Mucosa of gallbladder (tissue), 1 donor: ENCODE results near the gene ABAT. TPM values are rescaled to one million over a fixed set of nuclear protein-coding genes. Genes with fewer than 3 reads are reported as not detected.
"Not testable (repeated sequence)": the region's sequence is repeated elsewhere in the genome, so short reads cannot be mapped to it uniquely, and the experiment has no call there.

Experiments
- DNase-seq: peaks from one replicate; pipeline ENCODE4 v3.0.0-alpha.2; 2020; ENCODE audit warnings: low spot score
- total RNA-seq: library from RNA; stranded (reverse); gene quantifications from one replicate; pipeline ENCODE4 v1.2.1, GENCODE V29; 2021
- donor health status: DM: no; HTN: no; CAD: no.

ABAT gene
- total RNA-seq, 1 donor from 2014 or later: 26.0 TPM

GRCh38 chr16:8682551-8683259 is 8.3 kb downstream of the ABAT start:
- DNase-seq: no peak

- DNase-seq: no peak
Observed at GRCh38 chr16:8683640-8684039, 9.2 kb downstream of the ABAT start.

- DNase-seq: no peak
Observed at GRCh38 chr16:8685617-8686016, 11.2 kb downstream of the ABAT start.

- no peak for DNase-seq
Observed at GRCh38 chr16:8686031-8686621, 11.7 kb downstream of the ABAT start.

GRCh38 chr16:8686879-8687278 is 12.5 kb downstream of the ABAT start:
- DNase-seq: no peak

- no peak for DNase-seq
Observed at GRCh38 chr16:8689686-8690085, 15.3 kb downstream of the ABAT start.

- DNase-seq: no peak
Observed at GRCh38 chr16:8691728-8692127, 17.3 kb downstream of the ABAT start.

GRCh38 chr16:8694795-8695728 is 20.6 kb downstream of the ABAT start:
- DNase-seq: no peak

GRCh38 chr16:8696880-8697279 is 22.5 kb downstream of the ABAT start:
- no peak for DNase-seq

GRCh38 chr16:8697965-8698364 is 23.5 kb downstream of the ABAT start:
- DNase-seq: no peak

GRCh38 chr16:8703693-8704092 is 29.3 kb downstream of the ABAT start:
- DNase-seq: no peak

GRCh38 chr16:8704098-8704497 is 29.7 kb downstream of the ABAT start:
- DNase-seq: no peak

- not testable (repeated sequence) for DNase-seq
Observed at GRCh38 chr16:8705100-8705822, 30.8 kb downstream of the ABAT start.

GRCh38 chr16:8708536-8708935 is 34.1 kb downstream of the ABAT start:
- DNase-seq: no peak

GRCh38 chr16:8712589-8713361 is 38.4 kb downstream of the ABAT start:
- DNase-seq: no peak

GRCh38 chr16:8713635-8714172 is 39.3 kb downstream of the ABAT start:
- no peak for DNase-seq

GRCh38 chr16:8714174-8714573 is 39.8 kb downstream of the ABAT start:
- no peak for DNase-seq

- DNase-seq: no peak
Observed at GRCh38 chr16:8714807-8715206, 40.4 kb downstream of the ABAT start.

- DNase-seq: no peak
Observed at GRCh38 chr16:8716052-8716451, 41.6 kb downstream of the ABAT start.

- no peak for DNase-seq
Observed at GRCh38 chr16:8716592-8716991, 42.2 kb downstream of the ABAT start.

- no peak for DNase-seq
Observed at GRCh38 chr16:8717469-8717868, 43.1 kb downstream of the ABAT start.
